Astrocyte (in vitro differentiated cells and primary cell): ENCODE data around the gene CORO6. TPM values are rescaled to one million over a fixed set of nuclear protein-coding genes. Genes with fewer than 3 reads are reported as not detected.

Experiments used
- DNase-seq: peaks from one replicate; pipeline ENCODE4 v3.0.0-alpha.2; 2010; ENCODE audit warnings: low read depth
- FAIRE-seq: peaks from 2 replicates; lab custom pipeline; 2011; peaks lifted over from hg19 to GRCh38; lab: Jason Lieb, UNC
- H2AFZ ChIP-seq: 2 replicates; pipeline ENCODE4 v1.6.0; 2012; ENCODE audit warnings: low read depth, low read length, inconsistent platforms
- H3K27ac ChIP-seq: 2 replicates; pipeline ENCODE4 v1.5.1; 2011; ENCODE audit warnings: low read depth, low read length, inconsistent platforms
- H3K27me3 ChIP-seq: 2 replicates; pipeline ENCODE4 v1.6.0; 2011; ENCODE audit warnings: low read length, inconsistent platforms; ENCODE audit not compliant: insufficient read depth
- H3K36me3 ChIP-seq: 2 replicates; pipeline ENCODE4 v1.5.1; 2011; ENCODE audit warnings: low read length, inconsistent platforms; ENCODE audit not compliant: insufficient read depth
- H3K4me1 ChIP-seq: 2 replicates; pipeline ENCODE4 v1.5.1; 2011; ENCODE audit warnings: low read length, inconsistent platforms; ENCODE audit not compliant: insufficient read depth
- H3K4me2 ChIP-seq: 2 replicates; pipeline ENCODE4 v1.6.0; 2012; ENCODE audit warnings: low read length, inconsistent platforms
- H3K4me3 ChIP-seq: 2 replicates; pipeline ENCODE4 v1.5.1; 2011; ENCODE audit warnings: low read depth, mild to moderate bottlenecking, low read length, inconsistent platforms; ENCODE audit not compliant: insufficient read depth
- H3K79me2 ChIP-seq: 2 replicates; pipeline ENCODE4 v1.6.0; 2012; ENCODE audit warnings: mild to moderate bottlenecking, low read length, inconsistent platforms; ENCODE audit not compliant: insufficient read depth
- H3K9ac ChIP-seq: 2 replicates; pipeline ENCODE4 v1.6.0; 2012; ENCODE audit warnings: mild to moderate bottlenecking, low read length, inconsistent platforms
- H3K9me3 ChIP-seq: 2 replicates; pipeline ENCODE4 v1.5.1; 2012; ENCODE audit warnings: low read depth, mild to moderate bottlenecking, low read length, inconsistent platforms; ENCODE audit not compliant: insufficient read depth
- H4K20me1 ChIP-seq: 2 replicates; pipeline ENCODE4 v1.6.0; 2012; ENCODE audit warnings: low read length, inconsistent platforms; ENCODE audit not compliant: insufficient read depth
- H3K27ac Mint-ChIP-seq: one replicate; pipeline ENCODE4 v1.8.0; 2021; ENCODE audit warnings: mild to moderate bottlenecking, mixed read lengths; ENCODE audit not compliant: unreplicated experiment
- H3K27me3 Mint-ChIP-seq: one replicate; pipeline ENCODE4 v1.8.0; 2021; ENCODE audit warnings: low read depth, mixed read lengths; ENCODE audit not compliant: unreplicated experiment
- H3K36me3 Mint-ChIP-seq: one replicate; pipeline ENCODE4 v1.8.0; 2021; ENCODE audit warnings: low read depth, mixed read lengths; ENCODE audit not compliant: unreplicated experiment
- H3K4me1 Mint-ChIP-seq: one replicate; pipeline ENCODE4 v1.8.0; 2021; ENCODE audit warnings: low read depth, mixed read lengths; ENCODE audit not compliant: unreplicated experiment
- H3K4me3 Mint-ChIP-seq: one replicate; pipeline ENCODE4 v1.8.0; 2021; ENCODE audit warnings: mild to moderate bottlenecking, moderate library complexity, mixed read lengths; ENCODE audit not compliant: unreplicated experiment
- H3K9me3 Mint-ChIP-seq: one replicate; pipeline ENCODE4 v1.8.0; 2021; ENCODE audit warnings: mild to moderate bottlenecking, mixed read lengths; ENCODE audit not compliant: unreplicated experiment
- EZH2 ChIP-seq: IDR thresholded peaks from 2 replicates; pipeline ENCODE4 v1.6.1; 2012; ENCODE audit warnings: mild to moderate bottlenecking, low read length, inconsistent platforms; ENCODE audit not compliant: insufficient read depth
- total RNA-seq: library from RNA; stranded (reverse); gene quantifications from 2 replicates; pipeline ENCODE4 v1.2.1, GENCODE V29; 2021
- TF ChIP-seq, protein P1 (sequence below): IDR thresholded peaks from 2 replicates; pipeline ENCODE4 v1.5.1; 2011; ENCODE audit warnings: low read depth, mild to moderate bottlenecking, inconsistent platforms, low read length, moderate library complexity; ENCODE audit not compliant: insufficient read depth

The CORO6 gene
- total RNA-seq, 1 donor from 2014 or later: 8.9 TPM

DNA sequence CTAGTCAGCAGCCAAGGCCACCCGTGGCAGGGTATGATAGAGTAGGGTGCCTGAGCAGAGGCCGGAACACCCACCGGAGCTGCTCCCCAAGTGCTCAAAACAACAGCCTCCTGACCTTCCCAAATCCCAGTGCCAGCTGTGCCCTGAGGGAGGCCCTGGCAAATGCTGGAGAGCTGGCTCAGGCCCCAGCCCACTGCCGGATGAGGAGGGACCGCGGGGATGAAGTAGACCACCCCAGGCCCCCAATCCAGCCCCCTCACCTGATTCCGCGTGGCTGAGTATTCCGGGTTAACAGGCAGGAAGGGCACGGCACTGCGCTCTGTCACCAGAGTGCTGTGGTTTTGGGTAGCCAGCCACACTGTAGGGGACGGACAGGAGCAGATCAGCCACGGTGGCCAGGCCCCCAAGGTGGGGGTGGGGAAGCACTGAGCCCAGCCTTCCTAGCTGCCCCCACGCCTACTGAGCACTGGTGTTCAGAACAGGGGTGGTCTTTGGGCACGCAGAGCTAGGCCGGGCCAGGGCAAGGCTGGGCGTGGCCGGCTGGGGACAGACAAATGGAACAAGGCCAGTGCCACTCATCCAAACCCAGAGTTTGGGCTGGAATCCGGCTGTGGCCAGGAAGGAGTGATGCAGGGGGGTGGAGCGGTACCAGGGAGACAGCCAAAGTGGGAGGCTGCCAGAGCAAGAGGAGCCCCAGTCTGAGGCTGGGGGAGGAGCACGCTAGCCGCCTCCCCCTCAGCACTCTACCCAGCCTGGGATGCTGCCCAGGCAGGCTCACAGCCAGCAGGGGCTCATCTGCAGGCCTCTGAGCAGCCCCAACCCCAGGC lies 45.1 kb downstream of the CORO6 start:
- Histone ChIP-seq H4K20me1 (peaks cover 49% of the 10 kb centered on the region), H3K9me3 (no peaks in the 10 kb centered on the region), H3K4me1 (peaks cover 15% of the 10 kb centered on the region), H3K9ac (peak overlapping the region; percentile 18), H2AFZ (no peak overlapping the region), H3K27ac (no peak overlapping the region), H3K79me2 (peaks cover 8% of the 10 kb centered on the region), H3K27me3 (no peaks in the 10 kb centered on the region), H3K36me3 (peaks cover 2% of the 10 kb centered on the region), H3K4me2 (peak overlapping the region; percentile 48), H3K4me3 (no peak overlapping the region)
- peak overlapping the region; percentile 27 for H3K4me3 Mint-ChIP-seq
- FAIRE-seq (no peak), DNase-seq (peak; percentile 46)
- H3K27me3 Mint-ChIP-seq: no peaks in the 10 kb centered on the region
- H3K9me3 Mint-ChIP-seq: no peaks in the 10 kb centered on the region
- TF ChIP-seq EZH2: no peak
- TF ChIP-seq, protein P1, sequence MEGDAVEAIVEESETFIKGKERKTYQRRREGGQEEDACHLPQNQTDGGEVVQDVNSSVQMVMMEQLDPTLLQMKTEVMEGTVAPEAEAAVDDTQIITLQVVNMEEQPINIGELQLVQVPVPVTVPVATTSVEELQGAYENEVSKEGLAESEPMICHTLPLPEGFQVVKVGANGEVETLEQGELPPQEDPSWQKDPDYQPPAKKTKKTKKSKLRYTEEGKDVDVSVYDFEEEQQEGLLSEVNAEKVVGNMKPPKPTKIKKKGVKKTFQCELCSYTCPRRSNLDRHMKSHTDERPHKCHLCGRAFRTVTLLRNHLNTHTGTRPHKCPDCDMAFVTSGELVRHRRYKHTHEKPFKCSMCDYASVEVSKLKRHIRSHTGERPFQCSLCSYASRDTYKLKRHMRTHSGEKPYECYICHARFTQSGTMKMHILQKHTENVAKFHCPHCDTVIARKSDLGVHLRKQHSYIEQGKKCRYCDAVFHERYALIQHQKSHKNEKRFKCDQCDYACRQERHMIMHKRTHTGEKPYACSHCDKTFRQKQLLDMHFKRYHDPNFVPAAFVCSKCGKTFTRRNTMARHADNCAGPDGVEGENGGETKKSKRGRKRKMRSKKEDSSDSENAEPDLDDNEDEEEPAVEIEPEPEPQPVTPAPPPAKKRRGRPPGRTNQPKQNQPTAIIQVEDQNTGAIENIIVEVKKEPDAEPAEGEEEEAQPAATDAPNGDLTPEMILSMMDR: no peak
- H3K27ac Mint-ChIP-seq: peak overlapping the region; percentile 17
- peaks cover 4% of the 10 kb centered on the region for H3K4me1 Mint-ChIP-seq
- H3K36me3 Mint-ChIP-seq: peaks cover 14% of the 10 kb centered on the region

DNA sequence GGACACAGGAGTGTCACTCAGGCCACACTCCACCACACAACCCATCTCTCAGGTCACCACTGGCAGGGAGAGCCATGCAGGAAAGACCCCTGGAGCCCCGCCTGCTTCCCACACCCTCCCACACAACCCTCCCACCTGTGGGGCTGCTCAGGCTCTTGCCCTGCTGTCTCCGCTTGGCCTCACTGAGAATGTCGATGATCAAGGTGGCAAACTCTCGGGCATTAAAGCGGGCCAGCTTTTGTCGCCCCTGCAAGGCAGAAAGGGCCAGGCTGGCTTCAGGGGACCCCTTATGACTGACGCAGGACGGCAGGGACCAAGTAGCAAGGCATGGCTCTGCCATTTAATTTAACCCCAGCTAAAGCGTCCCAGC lies 45.7 kb downstream of the CORO6 start:
- DNase-seq: no peak
- peaks cover 10% of the 10 kb centered on the region for H3K36me3 Mint-ChIP-seq
- no peak overlapping the region for H3K4me2 ChIP-seq
- no peaks in the 10 kb centered on the region for H3K27me3 Mint-ChIP-seq
- H3K4me1 Mint-ChIP-seq: peaks cover 4% of the 10 kb centered on the region
- H3K9me3 ChIP-seq: no peaks in the 10 kb centered on the region
- H3K4me3 ChIP-seq: no peak overlapping the region
- no peak overlapping the region for H3K27ac ChIP-seq
- no peak overlapping the region for H3K4me3 Mint-ChIP-seq
- peaks cover 15% of the 10 kb centered on the region for H3K4me1 ChIP-seq
- no peaks in the 10 kb centered on the region for H3K27me3 ChIP-seq
- TF ChIP-seq, protein P1: no peak
- no peak for TF ChIP-seq EZH2
- H3K9ac ChIP-seq: no peak overlapping the region
- no peak overlapping the region for H2AFZ ChIP-seq
- no peak overlapping the region for H3K27ac Mint-ChIP-seq
- FAIRE-seq: no peak
- H3K79me2 ChIP-seq: peaks cover 2% of the 10 kb centered on the region
- peaks cover 2% of the 10 kb centered on the region for H3K36me3 ChIP-seq
- H3K9me3 Mint-ChIP-seq: no peaks in the 10 kb centered on the region
- H4K20me1 ChIP-seq: peaks cover 43% of the 10 kb centered on the region
